Fibroblast of skin of right biceps (primary cell): Measurements from ENCODE around the gene RFFL.
"Not testable (repeated sequence)": the region's sequence is repeated elsewhere in the genome, so short reads cannot be mapped to it uniquely, and the experiment has no call there.

Experiments
- DNase-seq: peaks from one replicate; pipeline ENCODE4 v3.0.0-alpha.2; 2013

Gene RFFL

DNA sequence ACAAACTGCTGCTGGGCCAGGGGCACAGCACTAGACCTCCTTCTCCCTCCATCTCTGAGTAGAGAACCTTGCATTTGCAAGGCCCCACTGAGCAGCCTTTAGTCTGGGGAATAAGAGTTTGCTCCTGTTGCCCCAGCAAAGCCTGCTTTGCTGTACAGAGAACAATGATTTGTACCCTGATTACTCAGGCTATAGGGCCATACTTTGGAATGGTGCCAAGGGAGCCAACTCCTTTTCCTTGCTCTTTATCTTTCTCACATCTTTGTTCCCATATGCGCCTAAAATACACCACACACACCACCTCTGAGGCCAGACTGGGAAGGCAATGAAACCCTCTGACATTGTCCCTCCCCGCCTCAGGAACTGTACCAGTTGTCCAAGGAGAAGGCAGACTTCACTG is 62.0 kb downstream of the RFFL start:
- no peak for DNase-seq

DNA sequence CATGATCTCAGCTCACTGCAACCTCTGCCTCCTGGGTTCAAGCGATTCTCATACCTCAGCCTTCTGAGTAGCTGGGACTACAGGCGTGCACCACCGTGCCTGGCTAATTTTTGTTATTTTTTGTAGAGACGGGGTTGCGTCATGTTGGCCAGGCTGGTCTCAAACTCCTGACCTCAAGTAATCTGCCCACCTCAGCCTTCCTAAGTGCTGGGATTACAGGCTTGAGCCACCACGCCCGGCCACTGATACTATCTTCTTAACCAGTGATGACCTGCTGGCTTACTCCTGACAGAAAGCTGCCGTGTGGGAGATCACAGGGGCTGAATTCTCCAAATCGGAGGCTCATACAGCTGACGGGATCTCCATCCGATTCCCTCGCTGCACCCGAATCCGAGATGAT is 62.5 kb downstream of the RFFL start:
- DNase-seq = not testable (repeated sequence)

DNA sequence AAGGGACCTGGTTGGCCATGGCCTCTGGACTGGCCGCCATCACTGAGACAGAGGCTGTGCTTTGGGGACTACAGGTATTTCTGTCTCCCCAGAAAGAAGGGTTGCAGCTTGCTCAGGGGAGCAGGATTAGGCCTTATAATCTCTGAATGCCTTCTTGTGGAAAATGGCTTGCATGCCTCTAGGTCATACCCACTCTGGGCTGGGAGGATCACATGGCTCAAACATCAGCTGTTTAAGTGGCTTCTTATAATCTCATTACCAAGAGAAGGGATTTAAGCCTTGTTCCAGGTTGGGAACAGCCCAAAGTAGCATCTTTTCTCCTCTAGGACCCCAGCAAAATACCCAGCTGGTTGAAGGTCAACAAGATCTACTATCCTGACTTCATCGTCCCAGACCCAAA is 64.1 kb downstream of the RFFL start:
- DNase-seq = no peak

DNA sequence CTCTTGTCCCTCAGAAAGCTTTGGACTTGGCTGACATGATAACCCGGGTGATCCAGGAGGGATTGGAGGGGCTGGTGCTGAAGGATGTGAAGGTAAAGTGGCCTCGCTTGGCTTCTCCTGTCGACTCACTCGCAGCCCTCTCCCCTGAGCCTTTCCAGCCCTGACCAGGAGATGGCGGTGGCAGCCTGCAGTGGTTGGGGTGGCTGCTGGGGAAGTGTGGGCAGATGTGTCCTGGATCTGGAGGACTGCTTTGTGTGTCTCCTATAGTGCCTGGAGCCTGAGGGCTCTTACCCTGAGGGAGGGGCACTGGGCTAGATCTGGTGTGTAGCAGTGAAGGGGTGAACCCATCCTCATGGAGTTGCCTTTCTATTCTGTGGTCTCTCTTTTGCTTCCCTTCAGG is 65.3 kb downstream of the RFFL start:
- peak; percentile 62 for DNase-seq

DNA sequence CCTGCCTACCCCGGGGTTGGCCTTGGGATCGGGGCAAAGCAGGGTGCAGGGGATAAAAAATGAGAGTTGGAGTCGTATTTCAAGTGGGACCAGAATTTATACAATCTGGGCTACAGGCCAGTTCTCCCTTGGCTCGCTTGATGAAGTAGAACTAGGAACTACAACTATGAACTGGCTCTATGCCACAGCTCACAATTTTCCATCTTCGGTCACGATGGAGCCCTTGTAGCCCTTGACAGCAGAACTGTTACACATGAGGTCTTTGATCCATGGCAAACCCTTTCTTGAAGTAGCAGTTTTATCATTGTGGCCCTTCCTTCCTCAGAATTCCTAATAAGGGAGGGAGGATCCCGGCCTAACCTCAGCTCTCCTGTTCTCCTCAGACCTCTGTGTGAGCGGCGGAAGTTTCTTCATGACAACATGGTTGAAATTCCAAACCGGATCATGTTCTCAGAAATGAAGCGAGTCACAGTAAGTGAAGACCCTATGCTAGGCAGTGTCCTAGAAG is 66.1 kb downstream of the RFFL start:
- DNase-seq = peak; percentile 81

DNA sequence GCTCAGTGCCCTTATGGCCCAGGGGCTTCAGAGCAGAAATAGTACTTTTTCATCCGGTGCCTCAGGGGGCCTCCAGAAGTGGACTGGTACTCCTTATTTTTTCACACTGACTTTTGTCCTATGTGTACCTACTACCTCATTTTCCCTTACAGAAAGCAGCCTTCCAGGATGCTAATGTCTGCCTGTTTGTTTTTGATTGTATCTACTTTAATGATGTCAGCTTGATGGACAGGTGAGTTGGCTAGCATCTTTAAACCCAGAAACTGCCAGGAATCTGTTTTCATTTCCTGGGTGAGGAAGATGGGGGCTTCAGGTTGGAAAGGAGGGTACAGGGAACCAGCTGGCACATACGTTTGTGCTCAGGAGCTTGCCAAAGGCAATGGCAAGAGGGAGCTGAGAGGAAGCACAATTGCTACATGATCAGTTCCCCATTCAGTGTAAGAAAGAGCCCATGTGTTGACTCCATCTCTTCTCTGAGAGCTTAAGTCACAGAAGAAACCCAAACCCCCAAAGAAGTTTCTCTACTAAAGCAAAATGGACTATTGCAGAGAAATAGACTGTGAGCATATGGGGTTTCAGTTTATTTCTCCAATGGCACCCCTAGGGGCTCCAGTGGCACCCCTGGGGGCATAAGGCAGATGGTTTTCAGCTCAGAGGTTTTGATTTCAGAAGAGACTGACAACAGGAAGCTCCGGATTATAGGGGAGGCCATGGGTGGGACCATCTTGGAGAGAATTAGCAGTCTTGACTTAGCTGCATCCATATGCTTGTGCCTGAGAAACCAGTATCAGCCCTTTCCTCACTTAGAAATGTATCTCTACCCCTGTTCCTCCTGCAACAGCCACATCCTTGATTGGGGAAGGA is 66.9 kb downstream of the RFFL start:
- DNase-seq = no peak

DNA sequence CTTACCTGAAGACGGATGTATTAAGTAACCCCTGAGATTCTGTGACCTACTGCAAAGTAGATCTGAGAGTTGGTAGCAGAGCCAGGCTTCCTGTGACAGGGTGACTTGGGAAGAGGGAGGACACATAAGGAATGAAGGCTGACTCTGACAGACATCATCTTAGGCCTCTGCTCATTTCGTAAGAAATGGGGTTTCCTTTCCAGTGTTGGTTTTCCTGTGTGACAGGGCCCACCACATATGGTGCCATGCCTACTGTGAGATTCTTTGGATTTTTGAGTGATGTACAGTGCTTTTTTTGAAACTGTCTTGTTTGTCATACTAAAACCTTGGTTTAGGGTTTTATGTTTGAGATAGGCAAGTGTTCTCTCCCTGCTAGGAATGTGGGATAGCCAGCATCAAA is 70.5 kb downstream of the RFFL start:
- no peak for DNase-seq

DNA sequence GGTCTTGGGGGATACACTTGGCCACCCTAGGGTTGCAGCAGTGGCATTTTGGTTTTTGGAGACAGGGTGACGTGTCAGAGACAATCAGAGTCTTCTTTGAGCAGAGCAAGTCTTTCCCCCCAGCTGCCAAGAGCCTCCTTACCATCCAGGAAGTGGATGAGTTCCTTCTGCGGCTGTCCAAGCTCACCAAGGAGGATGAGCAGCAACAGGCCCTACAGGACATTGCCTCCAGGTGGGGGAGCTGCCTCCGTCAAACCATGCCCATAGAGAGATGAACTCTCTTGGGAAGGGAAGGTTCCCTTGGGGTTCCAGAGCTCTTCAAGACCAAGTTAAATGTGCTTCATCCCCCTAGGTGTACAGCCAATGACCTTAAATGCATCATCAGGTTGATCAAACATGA is 71.9 kb downstream of the RFFL start:
- no peak for DNase-seq

DNA sequence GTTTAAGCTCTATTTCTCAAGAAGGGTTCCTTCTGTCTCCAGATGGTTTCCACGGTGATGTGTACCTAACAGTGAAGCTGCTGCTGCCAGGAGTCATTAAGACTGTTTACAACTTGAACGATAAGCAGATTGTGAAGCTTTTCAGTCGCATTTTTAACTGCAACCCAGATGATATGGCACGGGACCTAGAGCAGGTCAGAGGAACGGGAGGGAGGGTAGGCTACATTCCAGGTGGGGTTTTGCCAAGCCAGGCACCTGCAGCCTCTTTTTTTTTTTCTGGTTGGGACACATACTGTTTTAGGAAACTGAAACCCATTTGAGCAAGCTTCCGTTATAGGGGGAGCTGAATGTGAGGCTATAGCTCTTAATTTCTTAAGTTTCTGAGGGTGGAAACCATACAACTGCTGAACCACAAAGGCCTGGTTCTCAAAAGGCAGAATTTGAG is 72.6 kb downstream of the RFFL start:
- DNase-seq = no peak

DNA sequence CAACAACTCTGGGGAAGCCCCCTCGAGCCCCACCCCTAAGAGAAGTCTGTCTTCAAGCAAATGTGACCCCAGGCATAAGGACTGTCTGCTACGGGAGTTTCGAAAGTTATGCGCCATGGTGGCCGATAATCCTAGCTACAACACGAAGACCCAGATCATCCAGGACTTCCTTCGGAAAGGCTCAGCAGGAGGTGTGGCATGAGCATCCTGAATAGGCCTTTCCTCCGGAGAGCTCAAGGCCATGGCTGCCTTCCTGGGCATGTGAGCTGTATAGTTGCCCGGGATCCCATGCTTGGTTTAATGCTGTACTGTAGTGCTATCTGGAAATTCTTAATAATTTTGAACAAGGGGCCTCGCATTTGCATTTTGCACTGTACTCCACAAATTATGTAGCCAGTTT is 74.0 kb downstream of the RFFL start:
- no peak for DNase-seq

DNA sequence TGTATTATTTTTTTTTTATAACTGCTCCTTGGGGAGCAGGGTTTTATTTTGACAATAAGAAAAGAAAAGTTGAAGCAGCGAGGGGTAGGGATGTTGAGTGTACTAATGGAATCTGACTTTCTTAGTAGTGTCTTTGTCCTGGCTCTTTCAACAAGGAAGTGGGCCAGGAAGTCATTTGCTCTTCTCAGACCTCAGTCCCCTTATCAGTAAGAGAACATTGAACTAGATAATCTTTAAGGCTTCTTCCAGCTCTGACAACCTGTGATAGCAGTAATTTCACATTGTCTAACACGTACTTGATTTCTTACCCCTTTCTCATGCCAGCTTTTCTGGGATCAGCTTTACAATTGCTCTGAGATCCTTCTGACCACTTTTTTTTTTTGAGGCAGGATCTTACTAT is 74.9 kb downstream of the RFFL start:
- no peak for DNase-seq

DNA sequence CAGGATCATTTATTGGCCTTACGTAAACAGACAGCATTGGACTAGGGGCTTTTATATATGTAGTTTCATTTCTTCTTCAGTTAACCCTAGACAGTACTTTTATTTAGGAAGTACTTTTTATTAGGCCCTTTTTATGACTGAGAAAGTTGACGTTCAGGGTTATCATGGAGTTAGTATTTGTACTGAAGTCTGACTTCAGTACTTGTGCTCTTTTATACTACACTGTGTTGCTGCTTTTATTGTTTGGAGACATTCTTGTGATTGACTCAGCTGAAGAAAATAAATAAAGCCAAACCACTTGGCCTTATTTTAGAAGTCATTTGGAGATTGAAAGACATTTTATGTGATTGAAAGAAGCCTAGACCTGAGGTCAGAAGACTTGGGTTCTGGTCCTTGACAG is 76.3 kb downstream of the RFFL start:
- no peak for DNase-seq

DNA sequence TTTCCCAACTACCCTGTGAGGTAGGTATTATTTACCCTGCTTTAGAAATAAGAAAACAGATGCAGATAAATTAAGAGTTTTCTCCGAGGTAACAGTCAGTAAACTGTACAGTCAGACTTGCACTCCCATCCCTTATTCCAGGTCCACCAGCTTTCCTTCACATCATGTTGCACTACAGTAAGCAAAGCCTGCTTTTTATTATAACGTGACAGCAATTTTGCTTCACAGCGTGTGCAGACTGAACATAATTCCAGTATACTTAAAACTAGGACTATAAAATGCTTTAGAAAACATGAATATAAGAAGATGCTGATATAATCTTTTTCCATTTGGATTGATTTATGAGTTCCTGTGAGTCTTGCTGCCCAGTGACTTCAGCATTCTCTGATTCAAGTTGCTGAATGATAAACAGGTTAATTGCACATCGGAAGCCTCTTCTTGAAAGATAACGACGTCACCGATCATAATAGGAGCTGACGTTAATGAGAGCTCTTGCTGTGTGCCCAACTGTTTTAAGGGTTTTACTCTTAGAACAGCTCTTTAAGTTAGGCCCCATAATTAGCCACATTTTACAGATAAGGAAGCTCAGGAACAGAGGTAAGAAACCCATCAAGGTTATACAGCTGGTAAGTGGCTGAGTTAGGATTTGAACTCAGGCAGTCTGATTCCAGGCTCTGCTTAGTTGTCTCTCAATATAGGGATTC is 81.8 kb downstream of the RFFL start:
- peak; percentile 47 for DNase-seq

DNA sequence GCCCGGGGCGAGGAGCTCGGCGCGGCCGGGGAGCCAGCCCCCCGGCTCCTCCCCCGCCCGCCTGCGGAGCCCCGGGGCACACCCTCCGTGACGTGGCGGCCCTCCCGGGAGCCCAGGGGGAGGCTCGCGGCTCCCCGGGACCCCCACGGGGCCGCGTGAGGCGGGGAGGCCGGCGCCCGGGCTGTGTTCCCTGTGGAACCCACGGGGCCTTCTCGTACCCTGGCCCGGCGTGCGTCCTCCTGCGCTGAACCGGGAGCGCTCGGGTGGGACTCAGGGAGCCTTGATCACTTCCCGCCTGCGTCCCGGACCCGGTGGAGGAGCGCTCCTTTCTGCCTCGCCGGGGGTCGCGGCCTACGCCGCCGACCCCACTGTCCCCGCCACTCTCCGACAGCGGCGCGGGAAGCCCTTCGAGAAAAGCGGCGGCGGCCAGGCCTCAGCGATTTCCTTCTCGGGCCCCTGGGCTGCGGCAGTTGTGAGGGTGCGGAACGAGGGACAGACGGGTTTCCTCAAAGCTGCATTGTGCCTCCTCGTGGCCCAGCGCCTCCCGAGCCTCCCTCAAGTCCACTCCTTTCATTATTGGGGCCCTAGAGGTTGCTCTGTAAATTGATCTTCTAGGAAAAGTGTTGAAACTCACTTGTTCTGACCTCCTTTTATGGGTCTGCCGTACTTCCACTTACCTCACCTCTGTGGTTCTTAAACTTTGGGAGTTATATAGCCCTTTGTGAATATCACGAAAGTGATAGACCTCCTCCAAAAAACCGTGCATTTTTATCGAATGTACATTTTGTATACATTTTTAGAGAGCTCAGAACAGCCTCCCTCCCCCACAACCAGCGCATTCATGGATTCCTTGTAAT is 82.6 kb downstream of the RFFL start:
- DNase-seq = peak; percentile 85

DNA sequence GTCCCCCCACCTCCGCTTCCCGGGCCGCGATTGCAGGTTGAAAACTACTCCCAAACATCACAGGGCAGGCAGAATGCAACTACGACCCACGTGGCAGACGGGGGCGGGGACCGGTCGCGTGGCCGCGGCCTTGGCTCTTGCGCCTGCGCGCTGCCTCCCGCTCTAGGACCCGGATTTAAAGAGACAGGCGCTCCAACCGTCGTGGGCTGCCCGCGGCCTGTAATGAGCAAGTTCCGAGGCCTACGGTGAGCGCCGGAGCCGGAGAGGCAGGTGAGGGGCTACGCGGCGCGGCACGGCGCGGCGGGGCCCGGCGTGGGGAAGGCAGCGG is 83.2 kb downstream of the RFFL start, which contains the start of gene LIG3:
TSS of gene LIG3 (plus strand) at position 160 of the 328 bp plus-strand sequence. CDS start 2,494 bp downstream, outside the sequence.
- peak; percentile 94 for DNase-seq

DNA sequence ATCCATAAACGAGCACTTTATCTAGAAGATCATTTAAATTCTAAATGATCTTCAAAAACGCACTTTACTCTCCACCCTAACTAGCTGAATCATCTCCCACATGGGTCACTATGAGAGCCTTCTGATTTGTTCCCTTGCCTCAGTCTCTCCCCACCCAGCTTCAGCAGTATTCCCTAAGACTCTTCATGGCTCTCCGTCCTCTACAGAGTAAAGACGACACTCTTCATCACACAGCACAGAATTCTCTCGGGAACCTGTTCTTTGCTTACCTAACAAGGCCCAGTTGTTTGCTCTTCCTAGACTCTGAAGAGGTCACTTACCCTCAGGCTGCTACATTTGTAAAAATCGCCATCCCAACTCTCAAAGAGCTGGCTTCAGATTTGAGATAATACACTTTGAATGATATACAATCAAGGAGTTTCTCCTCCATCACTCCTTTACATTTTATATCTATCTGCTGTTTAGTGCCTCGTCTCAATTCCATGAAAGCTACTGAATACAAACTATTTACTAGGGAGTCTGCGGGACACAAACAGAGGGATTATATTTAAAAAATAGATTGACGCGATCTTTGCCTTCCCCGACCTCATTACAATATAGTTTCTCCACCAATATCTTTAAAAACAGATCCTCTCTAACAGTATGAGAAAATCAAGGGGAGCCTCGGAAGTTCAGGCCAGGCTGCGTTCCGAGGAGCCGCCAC is 83.7 kb downstream of the RFFL start:
- DNase-seq = peak; percentile 22

DNA sequence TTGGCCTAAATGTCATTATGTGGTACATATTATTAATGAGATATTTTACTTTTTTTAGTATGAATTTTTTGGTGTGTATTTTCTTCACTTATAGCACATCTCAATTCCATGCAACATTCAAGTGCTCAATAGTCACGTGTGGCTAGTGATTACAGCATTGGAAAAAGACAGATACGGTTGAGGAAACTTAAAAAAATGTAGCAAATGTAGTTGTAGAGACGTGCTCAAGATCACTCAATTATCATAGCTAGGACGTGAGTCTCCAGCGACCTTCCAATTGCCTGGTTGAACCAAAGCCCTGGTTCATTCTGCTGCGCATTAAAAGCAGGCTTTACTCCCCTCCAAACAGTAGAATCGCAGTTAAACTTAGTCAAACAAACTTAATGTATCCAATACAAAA is 84.4 kb downstream of the RFFL start:
- no peak for DNase-seq

DNA sequence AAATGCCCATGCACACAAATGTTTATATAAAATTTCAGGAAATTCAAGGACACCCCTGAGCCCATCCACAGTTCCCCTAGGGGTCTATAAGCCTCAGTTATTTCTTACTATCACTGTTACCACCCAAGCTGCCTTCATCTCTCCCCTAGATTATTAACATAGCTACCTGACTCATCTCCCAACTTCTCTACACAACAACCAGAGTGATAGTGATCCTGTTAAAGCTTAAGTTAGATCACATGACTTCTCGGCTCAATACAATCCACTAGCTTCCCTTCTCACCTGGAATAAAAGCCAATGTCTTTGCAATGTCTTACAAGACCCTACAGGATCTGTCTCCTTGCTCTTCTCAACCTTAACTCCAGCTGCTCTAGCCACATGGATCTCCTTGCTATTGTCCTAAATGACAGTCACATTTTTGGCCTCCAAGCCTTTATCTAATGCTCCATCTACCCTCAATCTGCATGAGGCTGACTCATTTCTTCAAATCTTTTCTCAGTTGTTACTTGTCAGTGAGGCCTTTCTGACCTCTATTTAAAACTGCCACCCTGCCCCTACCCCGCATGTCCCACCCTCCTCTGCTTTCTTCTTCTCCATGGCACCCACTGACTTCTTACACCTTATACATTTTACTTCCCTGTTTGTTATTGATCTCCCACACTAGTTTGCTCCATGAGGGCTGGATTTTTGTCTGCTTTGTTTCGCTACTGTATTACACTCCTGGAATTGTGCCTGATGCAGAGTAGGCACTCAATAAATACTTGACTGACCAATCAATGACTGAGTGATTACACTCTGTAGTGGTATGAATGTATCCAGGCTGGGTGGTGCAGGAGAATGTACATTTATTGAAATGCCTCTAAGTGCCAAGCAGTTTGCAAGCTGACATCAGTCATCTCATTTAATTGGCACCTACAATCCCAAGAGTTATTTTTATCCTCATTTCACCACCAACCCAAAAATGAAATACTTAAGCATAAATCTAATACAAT is 88.4 kb downstream of the RFFL start:
- DNase-seq = no peak

DNA sequence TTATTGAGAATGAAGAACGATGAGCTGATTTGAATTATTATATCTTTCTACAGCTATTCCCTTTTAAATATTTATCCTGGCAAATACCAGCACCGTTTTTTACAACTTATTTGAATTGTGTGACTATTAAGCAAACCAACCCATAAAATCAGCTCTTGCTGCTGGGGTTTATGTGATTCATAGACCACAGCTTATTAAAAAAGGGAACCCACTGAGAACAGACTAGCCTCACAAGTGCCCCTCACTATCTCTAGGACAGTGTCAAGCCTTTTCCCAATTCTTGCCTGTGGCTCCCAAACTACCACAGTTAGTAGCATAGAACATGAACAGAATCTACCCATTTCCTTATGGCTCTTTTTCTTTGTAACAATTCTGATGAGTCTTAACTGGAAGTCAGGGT is 89.3 kb downstream of the RFFL start:
- DNase-seq = no peak

DNA sequence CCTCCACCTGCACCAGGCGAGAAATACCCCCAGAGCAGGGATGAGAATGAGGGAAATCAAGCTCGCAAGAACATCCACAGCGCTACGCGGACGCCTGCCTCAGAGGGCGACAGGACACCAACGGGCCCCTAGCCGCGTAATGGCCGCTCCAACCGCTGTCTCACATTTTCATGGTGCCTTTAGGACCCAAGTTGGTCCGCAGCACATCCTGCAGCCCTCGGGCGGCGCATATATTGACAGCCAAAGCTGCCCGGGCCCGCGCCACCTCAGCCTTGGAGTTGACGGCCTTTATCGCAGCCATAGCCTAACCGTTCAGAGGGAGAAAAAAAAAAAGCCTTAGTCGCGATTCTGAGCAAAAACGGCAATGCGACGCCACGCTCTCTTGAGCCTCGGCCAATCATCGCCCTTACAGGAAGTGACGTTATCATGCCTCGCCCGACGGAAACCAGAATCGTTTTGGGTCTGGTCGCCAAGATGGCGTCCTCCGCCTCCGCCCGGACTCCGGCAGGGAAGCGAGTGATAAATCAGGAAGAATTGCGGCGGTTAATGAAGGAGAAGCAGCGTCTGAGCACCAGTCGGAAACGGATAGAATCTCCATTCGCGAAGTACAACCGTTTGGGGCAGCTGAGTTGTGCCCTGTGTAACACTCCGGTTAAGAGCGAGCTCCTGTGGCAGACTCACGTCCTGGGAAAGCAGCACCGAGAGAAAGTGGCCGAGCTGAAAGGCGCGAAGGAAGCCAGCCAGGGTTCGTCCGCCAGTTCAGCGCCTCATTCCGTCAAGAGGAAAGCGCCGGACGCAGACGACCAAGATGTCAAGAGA is 102.2 kb downstream of the RFFL start, which contains the start of the genes CCT6B and ZNF830:
TSS of gene CCT6B (minus strand) at position 368 of the 819 bp plus-strand sequence. CDS start at position 301, 67 bp downstream.
TSS of gene ZNF830 (plus strand) at position 448 of the 819 bp plus-strand sequence. CDS start at position 475, 27 bp downstream.
- peak; percentile 95 for DNase-seq
